Measurements from ENCODE around the gene RNF182. TPM values are rescaled to one million over a fixed set of nuclear protein-coding genes. Genes with fewer than 3 reads are reported as not detected.

RNF182 gene
- total and polyA plus RNA-seq, 2 donors (not counting 1 experiment from before 2014, with no cell fraction given), result 0.10 TPM; not detected in 1

- 87% methylated on average over 3 of the region's 3 CpGs for WGBS (ENCODE audit: insufficient coverage)
- Histone ChIP-seq H3K79me2 (ENCODE audit: control insufficient read depth, insufficient read depth, low read length) (no peaks in the 10 kb centered on the region), H3K27ac (ENCODE audit: low read length in 2 of 2) (no peak overlapping the region), H3K9ac (ENCODE audit: low read length) (no peak overlapping the region), H3K36me3 (replicated peaks in 1 of 2; ENCODE audit: control extremely low read depth in 1 of 2, control insufficient read depth in 1 of 2, extremely low read depth in 1 of 2, insufficient read depth in 2 of 2, low read length in 1 of 2) (no peaks in the 10 kb centered on the region), H3K9me3 (ENCODE audit: control extremely low read depth in 1 of 3, control insufficient read depth in 2 of 3, insufficient read depth in 1 of 3, low read length in 2 of 3) (peaks cover 0 to 5% (median 2%) of the 10 kb centered on the region in 3 donors), H3K27me3 (replicated peaks in 1 of 4; ENCODE audit: control extremely low read depth in 1 of 4, control insufficient read depth in 3 of 4, insufficient read depth in 4 of 4, low read length in 3 of 4) (no peaks in the 10 kb centered on the region), H3K4me3 (ENCODE audit: control extremely low read depth in 1 of 5, extremely low read depth in 1 of 5, insufficient read depth in 1 of 5, low read depth in 2 of 5, low read length in 4 of 5) (no peak overlapping the region), H3K4me1 (ENCODE audit: control insufficient read depth in 2 of 2, insufficient read depth in 2 of 2, low read length in 2 of 2) (no peaks in the 10 kb centered on the region), H2AFZ (ENCODE audit: insufficient read depth, low read depth, low read length, poor library complexity, severe bottlenecking) (no peak overlapping the region), H3K4me2 (replicated peaks; ENCODE audit: low read depth, low read length, poor library complexity, severe bottlenecking) (no peak overlapping the region), H4K20me1 (ENCODE audit: control insufficient read depth, insufficient read depth, low read length, poor library complexity, severe bottlenecking) (no peaks in the 10 kb centered on the region)
- H3K4me3 Mint-ChIP-seq, result no peak overlapping the region
- no peak for TF ChIP-seq EZH2 (IDR thresholded peaks at IDR 0.05; ENCODE audit: borderline replicate concordance, insufficient read depth, low read depth, low read length, poor library complexity, severe bottlenecking)
- TF ChIP-seq, protein P1, sequence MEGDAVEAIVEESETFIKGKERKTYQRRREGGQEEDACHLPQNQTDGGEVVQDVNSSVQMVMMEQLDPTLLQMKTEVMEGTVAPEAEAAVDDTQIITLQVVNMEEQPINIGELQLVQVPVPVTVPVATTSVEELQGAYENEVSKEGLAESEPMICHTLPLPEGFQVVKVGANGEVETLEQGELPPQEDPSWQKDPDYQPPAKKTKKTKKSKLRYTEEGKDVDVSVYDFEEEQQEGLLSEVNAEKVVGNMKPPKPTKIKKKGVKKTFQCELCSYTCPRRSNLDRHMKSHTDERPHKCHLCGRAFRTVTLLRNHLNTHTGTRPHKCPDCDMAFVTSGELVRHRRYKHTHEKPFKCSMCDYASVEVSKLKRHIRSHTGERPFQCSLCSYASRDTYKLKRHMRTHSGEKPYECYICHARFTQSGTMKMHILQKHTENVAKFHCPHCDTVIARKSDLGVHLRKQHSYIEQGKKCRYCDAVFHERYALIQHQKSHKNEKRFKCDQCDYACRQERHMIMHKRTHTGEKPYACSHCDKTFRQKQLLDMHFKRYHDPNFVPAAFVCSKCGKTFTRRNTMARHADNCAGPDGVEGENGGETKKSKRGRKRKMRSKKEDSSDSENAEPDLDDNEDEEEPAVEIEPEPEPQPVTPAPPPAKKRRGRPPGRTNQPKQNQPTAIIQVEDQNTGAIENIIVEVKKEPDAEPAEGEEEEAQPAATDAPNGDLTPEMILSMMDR (IDR thresholded peaks at IDR 0.05), result no peak
- H3K27me3 Mint-ChIP-seq, result peaks cover 15% of the 10 kb centered on the region
- H3K9me3 Mint-ChIP-seq (ENCODE audit: insufficient read depth), result no peaks in the 10 kb centered on the region
- no peak overlapping the region for H3K27ac Mint-ChIP-seq
- POLR2A ChIA-PET, result no interaction called here
- no peak for DNase-seq
- ATAC-seq (ENCODE audit: low read depth), result no peak
- no peaks in the 10 kb centered on the region for H3K4me1 Mint-ChIP-seq
- intact Hi-C loops (cut with micrococcal nuclease), result no loop called here
- CTCF ChIA-PET, result interaction anchor here (1.0 kb wide), 1 partner anchor 46 kb away, joined by 3 read pairs; no protein-coding TSS in a partner anchor
Observed at GRCh38 chr6:14000901-14001300, 76.1 kb downstream of the RNF182 start.

- WGBS (ENCODE audit: insufficient coverage), result 86% methylated on average over 8 of the region's 13 CpGs
- no peak overlapping the region for H2AFZ ChIP-seq (ENCODE audit: insufficient read depth, low read depth, low read length, poor library complexity, severe bottlenecking)
- H3K27me3 ChIP-seq (replicated peaks in 1 of 4; ENCODE audit: control extremely low read depth in 1 of 4, control insufficient read depth in 3 of 4, insufficient read depth in 4 of 4, low read length in 3 of 4), result no peaks in the 10 kb centered on the region
- no peak overlapping the region for H3K27ac ChIP-seq (ENCODE audit: low read length in 2 of 2)
- no peaks in the 10 kb centered on the region for H3K9me3 Mint-ChIP-seq (ENCODE audit: insufficient read depth)
- H3K79me2 ChIP-seq (ENCODE audit: control insufficient read depth, insufficient read depth, low read length), result no peaks in the 10 kb centered on the region
- peaks cover 12% of the 10 kb centered on the region for H3K27me3 Mint-ChIP-seq
- DNase-seq (no peak), ATAC-seq (ENCODE audit: low read depth) (no peak)
- H3K4me1 Mint-ChIP-seq, result no peaks in the 10 kb centered on the region
- H3K9ac ChIP-seq (ENCODE audit: low read length), result no peak overlapping the region
- TF ChIP-seq, protein P1 (IDR thresholded peaks at IDR 0.05), result no peak
- no peak for TF ChIP-seq EZH2 (IDR thresholded peaks at IDR 0.05; ENCODE audit: borderline replicate concordance, insufficient read depth, low read depth, low read length, poor library complexity, severe bottlenecking)
- ChIA-PET CTCF (interaction anchor here (1.0 kb wide), 1 partner anchor 45 kb away, joined by 3 read pairs; no protein-coding TSS in a partner anchor), POLR2A (no interaction called here)
- no peaks in the 10 kb centered on the region for H3K36me3 ChIP-seq (replicated peaks in 1 of 2; ENCODE audit: control extremely low read depth in 1 of 2, control insufficient read depth in 1 of 2, extremely low read depth in 1 of 2, insufficient read depth in 2 of 2, low read length in 1 of 2)
- intact Hi-C loops (cut with micrococcal nuclease), result no loop called here
- H4K20me1 ChIP-seq (ENCODE audit: control insufficient read depth, insufficient read depth, low read length, poor library complexity, severe bottlenecking), result no peaks in the 10 kb centered on the region
- H3K4me3 ChIP-seq (ENCODE audit: control extremely low read depth in 1 of 5, extremely low read depth in 1 of 5, insufficient read depth in 1 of 5, low read depth in 2 of 5, low read length in 4 of 5), result no peak overlapping the region
- no peak overlapping the region for H3K27ac Mint-ChIP-seq
- no peak overlapping the region for H3K4me3 Mint-ChIP-seq
- H3K9me3 ChIP-seq (ENCODE audit: control extremely low read depth in 1 of 3, control insufficient read depth in 2 of 3, insufficient read depth in 1 of 3, low read length in 2 of 3), result peaks cover 0 to 5% (median 2%) of the 10 kb centered on the region in 3 donors
- H3K4me2 ChIP-seq (replicated peaks; ENCODE audit: low read depth, low read length, poor library complexity, severe bottlenecking), result no peak overlapping the region
- H3K4me1 ChIP-seq (ENCODE audit: control insufficient read depth in 2 of 2, insufficient read depth in 2 of 2, low read length in 2 of 2), result no peaks in the 10 kb centered on the region
Observed at GRCh38 chr6:14001329-14002012, 76.7 kb downstream of the RNF182 start.

All from B cell (primary cell).